ENCODE results near the gene CHURC1. TPM values are rescaled to one million over a fixed set of nuclear protein-coding genes. Genes with fewer than 3 reads are reported as not detected.

The CHURC1 gene
- total and polyA plus RNA-seq, 2 of the 4 experiments (the other 2 are of a cell fraction): 38.0 to 69.5 TPM

- Histone ChIP-seq H2BK15ac (ENCODE audit: low read depth, low read length) (no peak overlapping the region), H3K27ac (ENCODE audit: insufficient read depth, low read length) (no peak overlapping the region), H2BK5ac (ENCODE audit: low read depth, low read length, poor library complexity, severe bottlenecking) (no peak overlapping the region), H2AK5ac (ENCODE audit: low read depth, low read length) (no peak overlapping the region), H3K23ac (ENCODE audit: low read depth, low read length) (no peak overlapping the region), H3K4me3 (ENCODE audit: insufficient read depth, low read depth, low read length) (no peak overlapping the region), H4K8ac (ENCODE audit: low read depth in 2 of 2, low read length in 2 of 2) (no peak overlapping the region), H3K79me1 (ENCODE audit: low read depth in 1 of 2, low read length in 2 of 2) (no peaks in the 10 kb centered on the region), H3K56ac (ENCODE audit: extremely low read depth, insufficient read depth, low read length) (no peak overlapping the region), H2BK20ac (ENCODE audit: low read depth, low read length) (no peak overlapping the region), H3K36me3 (ENCODE audit: control insufficient read depth, insufficient read depth, low read length) (peaks cover 20% of the 10 kb centered on the region), H3K9me1 (ENCODE audit: insufficient read depth, low read length) (no peaks in the 10 kb centered on the region; the same call in 1 of the 2 replicates), H4K20me1 (ENCODE audit: insufficient read depth, low read length) (no peaks in the 10 kb centered on the region), H4K91ac (ENCODE audit: insufficient read depth, low read depth, low read length) (no peak overlapping the region), H4K5ac (ENCODE audit: low read depth, low read length) (no peak overlapping the region), H3K4me2 (ENCODE audit: low read depth, low read length) (no peak overlapping the region), H3K4ac (ENCODE audit: low read depth, low read length) (no peak overlapping the region), H2AFZ (replicated peaks; ENCODE audit: low read length, poor library complexity) (no peak overlapping the region), H2AK9ac (replicated peaks; ENCODE audit: low read depth, low read length, poor library complexity) (no peak overlapping the region), H2BK120ac (ENCODE audit: low read depth, low read length) (no peak overlapping the region), H3K14ac (replicated peaks; ENCODE audit: low read depth, low read length) (no peak overlapping the region), H3K4me1 (ENCODE audit: control insufficient read depth, insufficient read depth, low read length) (no peaks in the 10 kb centered on the region), H3K18ac (ENCODE audit: low read depth, low read length) (no peak overlapping the region), H3K9me3 (ENCODE audit: control insufficient read depth, insufficient read depth, low read length) (no peaks in the 10 kb centered on the region), H3K27me3 (ENCODE audit: control insufficient read depth, insufficient read depth, low read length) (no peaks in the 10 kb centered on the region), H3K9ac (ENCODE audit: low read depth, low read length) (no peak overlapping the region)
- intact Hi-C loops (cut with micrococcal nuclease): no loop called here
- ChIA-PET POLR2A (ENCODE audit: unreplicated experiment) (no interaction called here), CTCF (no interaction called here)
- dilution Hi-C loops (cut with HindIII; ENCODE audit: low sequenced_read_pairs, unreplicated experiment): no loop called here
- BruUV-seq (replicated peaks): no TSS peak
- DNase-seq: no peak
- ATAC-seq (ENCODE audit: low read depth): no peak
- in situ Hi-C loops (cut with MboI; ENCODE audit: low sequenced_read_pairs): no loop called here
- TF ChIP-seq RCOR1 (IDR thresholded peaks at IDR 0.05; ENCODE audit: insufficient replicate concordance, low read length): no peak
- no peak for TF ChIP-seq CEBPB (IDR thresholded peaks at IDR 0.05; ENCODE audit: low read depth, low read length)
- no peak for TF ChIP-seq POLR2A (IDR thresholded peaks at IDR 0.05; ENCODE audit: low read depth, low read length)
- no peak for TF ChIP-seq CTCF (conservative IDR thresholded peaks at IDR 0.05; ENCODE audit: low read depth, low read length)
- no peak for TF ChIP-seq BHLHE40 (IDR thresholded peaks at IDR 0.05; ENCODE audit: low read depth, low read length)
- TF ChIP-seq SMC3 (IDR thresholded peaks at IDR 0.05; ENCODE audit: low read depth, low read length): no peak
- no peak for TF ChIP-seq CHD1 (IDR thresholded peaks at IDR 0.05; ENCODE audit: low read depth, low read length)
- no peak for TF ChIP-seq RFX5 (IDR thresholded peaks at IDR 0.05; ENCODE audit: low read depth, low read length)
- TF ChIP-seq MAZ (IDR thresholded peaks at IDR 0.05; ENCODE audit: borderline replicate concordance, low read depth, low read length): no peak
- TF ChIP-seq, protein P1, sequence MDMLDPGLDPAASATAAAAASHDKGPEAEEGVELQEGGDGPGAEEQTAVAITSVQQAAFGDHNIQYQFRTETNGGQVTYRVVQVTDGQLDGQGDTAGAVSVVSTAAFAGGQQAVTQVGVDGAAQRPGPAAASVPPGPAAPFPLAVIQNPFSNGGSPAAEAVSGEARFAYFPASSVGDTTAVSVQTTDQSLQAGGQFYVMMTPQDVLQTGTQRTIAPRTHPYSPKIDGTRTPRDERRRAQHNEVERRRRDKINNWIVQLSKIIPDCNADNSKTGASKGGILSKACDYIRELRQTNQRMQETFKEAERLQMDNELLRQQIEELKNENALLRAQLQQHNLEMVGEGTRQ (IDR thresholded peaks at IDR 0.05; ENCODE audit: low read depth, low read length): no peak
- no peak for TF ChIP-seq RAD21 (IDR thresholded peaks at IDR 0.05; ENCODE audit: low read length)
- no peak for TF ChIP-seq MAFK (IDR thresholded peaks at IDR 0.05; ENCODE audit: low read depth, low read length)
- TF ChIP-seq FOS (IDR thresholded peaks at IDR 0.05; ENCODE audit: low read depth, low read length): no peak
- no peak for TF ChIP-seq ELK1 (IDR thresholded peaks at IDR 0.05; ENCODE audit: borderline replicate concordance, low read depth, low read length)
- no peak for TF ChIP-seq MXI1 (IDR thresholded peaks at IDR 0.05; ENCODE audit: borderline replicate concordance, low read depth, low read length)
- WGBS, 2 experiments (ENCODE audit: extremely low coverage in 2 of 2, insufficient read length in 1 of 2): no CpG with 5 or more reads among the region's 6 CpGs
These were observed 32.2 kb downstream of the CHURC1 start for GRCh38 chr14:64946310-64947045.
